GM12878 (cell line): ENCODE measurements around the gene ZER1. TPM values are rescaled to one million over a fixed set of nuclear protein-coding genes. Genes with fewer than 3 reads are reported as not detected.

Source experiments
- ATAC-seq: fragments of 200-7000 bp; cut with Tn5 transposase; 3 replicates; pipeline ENCODE4 v1.9.1; 2020; ENCODE audit warnings: mild to moderate bottlenecking, moderate library complexity
- BruUV-seq: library from RNA; stranded (reverse); fragments of 400-500 nt; replicated peaks from 2 replicates; lab custom pipeline; 2021; lab: Mats Ljungman, UMichigan
- CTCF ChIA-PET: fragments of 300-600 bp; sonication (Branson Sonifier 250); formaldehyde crosslinking; extraction: SDS; loops from one replicate; lab custom pipeline; 2021; ENCODE audit warnings: inconsistent platforms; lab: Yijun Ruan, JAX
- POLR2A ChIA-PET: fragments of 350-600 bp; formaldehyde crosslinking; extraction: SDS; loops from one replicate; lab custom pipeline; 2021; ENCODE audit warnings: inconsistent platforms; lab: Charles Lee
- RAD21 ChIA-PET: fragments of 300-600 bp; sonication (Branson Sonifier 250); formaldehyde crosslinking; loops from one replicate; lab custom pipeline; 2023; ENCODE audit warnings: antibody characterized with exemption; ENCODE audit not compliant: unreplicated experiment; lab: Charles Lee
- SMC1A ChIA-PET: fragments of 300-600 bp; sonication (Branson Sonifier 250); formaldehyde crosslinking; loops from one replicate; lab custom pipeline; 2023; ENCODE audit not compliant: unreplicated experiment, uncharacterized antibody; lab: Charles Lee
- DNase-seq: peaks from one replicate; pipeline ENCODE4 v3.0.0-alpha.2; 2011; ENCODE audit warnings: low read depth, low spot score
- FAIRE-seq: peaks from 3 replicates; lab custom pipeline; 2011; peaks lifted over from hg19 to GRCh38; lab: Jason Lieb, UNC
- H2AFZ ChIP-seq: 2 replicates; pipeline ENCODE4 v1.6.0; 2011; ENCODE audit warnings: low read depth, low read length, control low read depth; ENCODE audit not compliant: control insufficient read depth
- H3K27ac ChIP-seq: 2 replicates; pipeline ENCODE4 v1.5.1; 2011; ENCODE audit warnings: control low read depth; ENCODE audit not compliant: control insufficient read depth, insufficient read depth
- H3K27me3 ChIP-seq, 2 experiments: replicated peaks in 1 of 2; 2 replicates each; pipeline versions ENCODE4 v1.6.0 to v1.6.1; 2011; ENCODE audit warnings: low read length in 1 of 2; ENCODE audit not compliant: control insufficient read depth in 2 of 2, insufficient read depth in 2 of 2
- H3K36me3 ChIP-seq, 2 experiments: 2 replicates each; pipeline ENCODE4 v1.5.1; 2011; ENCODE audit warnings: low read length in 1 of 2; ENCODE audit not compliant: control insufficient read depth in 2 of 2, insufficient read depth in 2 of 2
- H3K4me1 ChIP-seq: 2 replicates; pipeline ENCODE4 v1.6.1; 2011; ENCODE audit warnings: mild to moderate bottlenecking, low read length, moderate library complexity, mixed read lengths; ENCODE audit not compliant: control insufficient read depth, insufficient read depth
- H3K4me2 ChIP-seq: 2 replicates; pipeline ENCODE4 v1.6.0; 2011; ENCODE audit warnings: control low read depth; ENCODE audit not compliant: control insufficient read depth, insufficient read depth
- H3K4me3 ChIP-seq: fragments of 200-600 bp; sonication (generic); 2 replicates; pipeline ENCODE4 v1.5.1; 2016
- H3K79me2 ChIP-seq: 2 replicates; pipeline ENCODE4 v1.6.0; 2011; ENCODE audit warnings: low read length; ENCODE audit not compliant: control insufficient read depth, insufficient read depth
- H3K9ac ChIP-seq: 2 replicates; pipeline ENCODE4 v1.8.0; 2011; ENCODE audit warnings: low read length, control low read depth, mixed read lengths; ENCODE audit not compliant: control insufficient read depth, insufficient read depth
- H3K9me3 ChIP-seq: replicated peaks from 3 replicates; pipeline ENCODE4 v1.5.1; 2011; ENCODE audit warnings: mild to moderate bottlenecking, low read length; ENCODE audit not compliant: control insufficient read depth, insufficient read depth
- H4K20me1 ChIP-seq: 2 replicates; pipeline ENCODE4 v1.6.0; 2011; ENCODE audit not compliant: control insufficient read depth, insufficient read depth
- PAX5 ChIP-seq: IDR thresholded peaks from 2 replicates; pipeline ENCODE4 v1.6.1; 2011; ENCODE audit warnings: low read depth, low read length, borderline replicate concordance
- POLR2A ChIP-seq: IDR thresholded peaks from 2 replicates; pipeline ENCODE4 v1.6.1; 2011; ENCODE audit warnings: low read depth, mild to moderate bottlenecking, low read length
- RUNX3 ChIP-seq: IDR thresholded peaks from 2 replicates; pipeline ENCODE4 v1.6.1; 2012; ENCODE audit warnings: low read length, inconsistent platforms
- SRF ChIP-seq, 2 experiments: IDR thresholded peaks; 2 replicates each; pipeline ENCODE4 v1.6.1; 2011; ENCODE audit warnings: low read depth in 2 of 2, low read length in 2 of 2, mild to moderate bottlenecking in 1 of 2, moderate library complexity in 1 of 2
- WGBS: methylation state at CpG from one replicate; pipeline ENCODE4 v1.1.6; 2016; ENCODE audit warnings: low lambda C conversion rate; ENCODE audit not compliant: insufficient replicate concordance, insufficient coverage; ENCODE audit errors: missing lambda C conversion rate; 5-methylcytosine and 5-hydroxymethylcytosine counted together
- in situ Hi-C: fragments of 300-500 bp; cut with MboI; formaldehyde crosslinking; loops from 9 replicates; pipeline ENCODE4 v1.14.3; 2018; ENCODE audit warnings: mixed read lengths
- intact Hi-C: fragments of 100-400 bp; cut with micrococcal nuclease; formaldehyde crosslinking; loops from one replicate; pipeline ENCODE4 v1.14.2; 2022; ENCODE audit not compliant: unreplicated experiment
- polyA plus RNA-seq, 11 experiments: library from polyadenylated mRNA; depleted of rRNA in 4 of 11; unstranded in 6 of 11; stranded (reverse) in 5 of 11; fragments of >200 nt; fragmentation: Nextera tagmentation in 4 of 11; fragmentation: Illumina TruSeq in 1 of 11; extraction: Ambion mirVana in 4 of 11; extraction: Trizol in 1 of 11; gene quantifications; 1 replicate in 1 of 11; 2 replicates in 10 of 11; pipeline versions ENCODE4 v1.2.1 to v1.2.3, GENCODE V29; 2011 to 2016; ENCODE audit warnings: inconsistent platforms in 2 of 11, missing spikeins in 2 of 11, low read depth in 1 of 11
- total RNA-seq, 4 experiments: library from RNA; depleted of rRNA in 3 of 4; stranded (reverse); fragments of >200 nt in 3 of 4; fragmentation: Illumina TruSeq in 1 of 4; extraction: Trizol in 1 of 4; gene quantifications; 2 replicates each; pipeline versions ENCODE4 v1.2.1 to v1.2.3, GENCODE V29; 2013 to 2021

Gene ZER1
- total and polyA plus RNA-seq, 10 of the 15 experiments (the other 5 are each of a cell fraction or from before 2014, with no cell fraction given), result 0.32 to 16.9 (median 7.9) TPM

GRCh38 chr9:128714586-128715435 is 56.9 kb downstream of the ZER1 start:
- in situ Hi-C loops, result no loop called here
- no peaks in the 10 kb centered on the region for H3K27me3 ChIP-seq
- no TSS peak for BruUV-seq
- ATAC-seq, result no peak
- H4K20me1 ChIP-seq, result no peaks in the 10 kb centered on the region
- ChIA-PET POLR2A (no interaction called here), CTCF (interaction anchor here (1.0 kb wide), 1 partner anchor 13 kb away, joined by 3 read pairs; the partner anchor contains the start of gene PKN3), SMC1A (no interaction called here), RAD21 (no interaction called here)
- no peaks in the 10 kb centered on the region for H3K4me1 ChIP-seq
- H3K4me2 ChIP-seq, result no peak overlapping the region
- no peak for DNase-seq
- H3K36me3 ChIP-seq, result no peaks in the 10 kb centered on the region
- no peak overlapping the region for H3K9ac ChIP-seq
- H3K9me3 ChIP-seq, result no peaks in the 10 kb centered on the region
- no peak overlapping the region for H3K27ac ChIP-seq
- no peak overlapping the region for H2AFZ ChIP-seq
- 68% methylated on average over 24 of the region's 24 CpGs for WGBS
- H3K79me2 ChIP-seq, result no peaks in the 10 kb centered on the region
- no peak overlapping the region for H3K4me3 ChIP-seq
- TF ChIP-seq PAX5 (no peak), POLR2A (peak; percentile 15; the same call in 1 of the 2 replicates)
- TF ChIP-seq, all 136 proteins: peak for 1
- intact Hi-C loops, result no loop called here
- FAIRE-seq, result no peak

- POLR2A ChIA-PET, result no interaction called here
- WGBS, result 68% methylated on average over 19 of the region's 19 CpGs
- ATAC-seq (no peak), DNase-seq (no peak), FAIRE-seq (no peak)
- SMC1A ChIA-PET, result no interaction called here
- Histone ChIP-seq H3K27me3 (no peaks in the 10 kb centered on the region), H3K9me3 (no peaks in the 10 kb centered on the region), H2AFZ (no peak overlapping the region), H3K4me1 (no peaks in the 10 kb centered on the region), H3K27ac (no peak overlapping the region), H3K9ac (no peak overlapping the region), H3K4me2 (no peak overlapping the region), H3K36me3 (no peaks in the 10 kb centered on the region), H3K4me3 (no peak overlapping the region), H4K20me1 (no peaks in the 10 kb centered on the region), H3K79me2 (no peaks in the 10 kb centered on the region)
- CTCF ChIA-PET, result no interaction called here
- RAD21 ChIA-PET, result no interaction called here
- in situ Hi-C loops, result no loop called here
- no TSS peak for BruUV-seq
- intact Hi-C loops, result no loop called here
- no peak for TF ChIP-seq SRF (IDR thresholded peaks at IDR 0.05; ENCODE audit: low read depth in 2 of 2, low read length in 2 of 2)
- TF ChIP-seq RUNX3, result no peak
Observed at GRCh38 chr9:128713941-128714573, 57.7 kb downstream of the ZER1 start.
